ENCODE results near the gene SPOCK1.

DNA sequence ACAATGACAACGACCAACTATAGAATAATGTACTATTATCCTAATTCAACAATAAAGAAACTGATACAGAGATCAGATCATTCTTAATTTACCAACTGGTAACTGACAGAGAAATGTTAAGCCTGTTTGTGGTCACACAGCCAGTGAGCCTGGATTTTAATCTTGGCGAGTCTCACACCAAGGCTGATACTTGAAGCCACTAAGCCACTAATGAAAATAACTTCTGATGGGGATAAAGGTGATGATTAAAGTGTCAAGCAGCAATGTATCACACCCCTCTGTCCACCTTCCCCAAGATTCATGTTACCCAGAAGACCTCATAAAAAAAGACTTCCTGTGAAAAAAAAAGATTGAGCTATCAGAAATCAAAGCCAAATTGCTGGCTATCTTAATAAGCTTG lies 350.5 kb downstream of the SPOCK1 start:
- TF ChIP-seq EP300 (IDR thresholded peaks at IDR 0.05; ENCODE audit: low read depth) (no peak), CTCF (IDR thresholded peaks at IDR 0.05) (no peak)

All from transverse colon (tissue), 3 donors.